LHCN-M2 (cell line): ENCODE measurements around the gene CLEC4C. TPM values are rescaled to one million over a fixed set of nuclear protein-coding genes. Genes with fewer than 3 reads are reported as not detected.
A peak's percentile ranks its signal among the peaks of the same experiment; 100 is the strongest.

Experiments used
- DNase-seq: peaks from one replicate; pipeline ENCODE4 v3.0.0-alpha.2; 2012; ENCODE audit warnings: low read depth
- total RNA-seq: library from RNA; depleted of rRNA; stranded (reverse); fragments of >200 nt; gene quantifications from 2 replicates; pipeline ENCODE4 v1.2.3, GENCODE V29; 2014; rRNA removed

CLEC4C gene
- total RNA-seq, 1 experiment from 2014 or later, result not detected

- no peak for DNase-seq
These were observed 23.2 kb downstream of the CLEC4C start for GRCh38 chr12:7723926-7724325.

GRCh38 chr12:7719946-7720730 is 27.0 kb downstream of the CLEC4C start:
- DNase-seq, result no peak

GRCh38 chr12:7716381-7716780 is 30.8 kb downstream of the CLEC4C start:
- DNase-seq, result peak; percentile 31

- no peak for DNase-seq
These were observed 34.2 kb downstream of the CLEC4C start for GRCh38 chr12:7712841-7713442.

GRCh38 chr12:7711133-7711532 is 36.0 kb downstream of the CLEC4C start, which contains the start of gene DPPA3:
Gene DPPA3, plus strand, starts transcription at chr12:7711433. Its CDS starts 138 bp downstream, at chr12:7711571.
- no peak for DNase-seq

GRCh38 chr12:7709969-7710675 is 37.1 kb downstream of the CLEC4C start:
- no peak for DNase-seq

GRCh38 chr12:7705846-7706245 is 41.3 kb downstream of the CLEC4C start:
- no peak for DNase-seq

- DNase-seq, result no peak
These were observed 51.5 kb downstream of the CLEC4C start, which contains the start of gene GDF3 for GRCh38 chr12:7695566-7696197. Gene GDF3, minus strand, starts transcription at chr12:7695775. Its CDS starts 47 bp downstream, at chr12:7695728.

GRCh38 chr12:7695237-7695560 is 52.0 kb downstream of the CLEC4C start:
- DNase-seq, result no peak

- no peak for DNase-seq
These were observed 52.5 kb downstream of the CLEC4C start for GRCh38 chr12:7694556-7695236.

- DNase-seq, result no peak
These were observed 53.4 kb downstream of the CLEC4C start for GRCh38 chr12:7693793-7694192.

- no peak for DNase-seq
These were observed 65.6 kb downstream of the CLEC4C start for GRCh38 chr12:7681535-7681934.

Other genes with a start within 250 kb of the CLEC4C start
- gene CD163, start 243.6 kb downstream of the CLEC4C start, total RNA-seq, result 0.11 TPM in 1 of 2 replicates, not detected in the other
- gene APOBEC1, start 81.5 kb downstream of the CLEC4C start, total RNA-seq, result not detected in 2 replicates
- gene GDF3, start 51.6 kb downstream of the CLEC4C start, total RNA-seq, result not detected in 2 replicates
- not detected in 2 replicates for gene DPPA3, start 35.9 kb downstream of the CLEC4C start, total RNA-seq
- not detected in 2 replicates for gene NANOGNB, start 17.8 kb upstream of the CLEC4C start, total RNA-seq
- not detected in 2 replicates for gene NANOG, start 42.0 kb upstream of the CLEC4C start, total RNA-seq
- not detected in 2 replicates for gene SLC2A14, start 125.5 kb upstream of the CLEC4C start, total RNA-seq
- gene SLC2A3, start 188.8 kb upstream of the CLEC4C start, total RNA-seq, result 25.6 and 36.9 TPM in 2 replicates